ENCODE results near the gene PIEZO2. TPM values are rescaled to one million over a fixed set of nuclear protein-coding genes. Genes with fewer than 3 reads are reported as not detected.

Gene PIEZO2
- polyA plus RNA-seq, 1 donor (not counting 4 experiments of a cell fraction or from before 2014, with no cell fraction given) = not detected

DNA sequence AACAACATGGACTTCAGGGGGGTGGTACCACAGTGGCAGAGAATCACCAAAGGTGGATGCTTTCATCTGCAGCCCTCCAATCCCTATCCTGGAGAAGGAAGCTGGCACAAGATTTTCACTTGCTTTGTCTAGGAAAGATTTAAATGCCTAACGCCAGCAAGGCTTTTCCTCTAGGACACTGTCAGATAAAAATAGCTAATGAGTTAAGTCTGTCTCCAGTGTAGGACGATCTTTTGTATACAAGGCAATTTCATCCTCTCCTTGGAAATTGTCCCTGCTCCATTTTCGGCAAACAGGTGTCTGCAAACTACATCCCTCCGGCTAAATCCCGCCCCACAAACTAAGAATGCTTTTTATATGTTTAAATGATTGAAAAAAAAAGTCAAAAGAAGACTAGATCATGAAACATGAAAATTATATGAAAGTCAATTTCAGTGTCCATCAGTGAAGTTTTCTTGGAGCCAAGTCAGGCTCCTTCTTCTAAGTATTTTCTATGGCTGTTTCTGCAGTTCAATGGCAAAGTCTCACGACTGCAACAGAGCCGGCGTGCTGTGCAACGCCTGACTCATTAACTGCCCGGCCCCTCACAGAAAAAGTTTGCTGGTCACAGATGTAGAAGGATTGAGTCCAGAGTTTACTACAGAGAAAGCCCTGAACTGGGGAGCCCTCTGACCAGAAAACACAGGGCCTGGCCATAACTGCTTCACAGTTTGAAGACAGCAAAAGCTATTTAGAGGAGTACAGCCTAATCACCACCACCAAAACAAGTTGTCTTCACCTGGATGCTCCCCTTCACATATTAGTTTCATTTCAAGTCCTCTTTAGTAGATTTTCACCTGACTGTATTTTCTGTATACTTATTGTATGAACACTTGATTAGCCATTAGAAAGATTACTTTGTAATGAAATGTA, 52.3 kb downstream of the PIEZO2 start:
- Histone ChIP-seq H4K20me1 (ENCODE audit: control insufficient read depth, extremely low read depth, insufficient read depth, low read length) (no peaks in the 10 kb centered on the region), H3K9me1 (ENCODE audit: control insufficient read depth, extremely low read depth, insufficient read depth, low read length) (no peaks in the 10 kb centered on the region), H3K36me3 (ENCODE audit: control insufficient read depth in 2 of 2, extremely low read depth in 1 of 2, insufficient read depth in 2 of 2, low read length in 2 of 2) (no peaks in the 10 kb centered on the region), H3K79me2 (ENCODE audit: control insufficient read depth, insufficient read depth, low read length) (no peaks in the 10 kb centered on the region), H2AFZ (ENCODE audit: control insufficient read depth, low read length) (no peak overlapping the region), H3K4me2 (ENCODE audit: control insufficient read depth, extremely low read depth, insufficient read depth, low read depth, low read length) (no peak overlapping the region), H3K4me3 (ENCODE audit: control insufficient read depth in 2 of 3, extremely low read depth in 1 of 3, insufficient read depth in 2 of 3, low read depth in 1 of 3, low read length in 3 of 3) (no peak overlapping the region), H3K4me1 (ENCODE audit: control insufficient read depth, extremely low read depth, insufficient read depth, low read length) (no peaks in the 10 kb centered on the region), H3K9ac (ENCODE audit: control insufficient read depth, extremely low read depth, insufficient read depth, low read length) (no peak overlapping the region), H3K9me3 (ENCODE audit: control insufficient read depth, low read depth, low read length) (no peaks in the 10 kb centered on the region), H3K27me3 (ENCODE audit: control insufficient read depth, extremely low read depth, insufficient read depth, low read length) (no peaks in the 10 kb centered on the region), H3K27ac (ENCODE audit: control insufficient read depth, insufficient read depth, low read length) (no peak overlapping the region)
- FAIRE-seq (no peak), DNase-seq (ENCODE audit: low read depth, low spot score) (no peak)
- dilution Hi-C loops (cut with MboI; ENCODE audit: extremely low pct_ligation_motif_present, low sequenced_read_pairs) = no loop called here
- TF ChIP-seq EZH2 (IDR thresholded peaks at IDR 0.05; ENCODE audit: low read length) (no peak), CTCF (optimal IDR thresholded peaks at IDR 0.05 in 1 of 3, IDR thresholded peaks at IDR 0.05 in 1 of 3, conservative IDR thresholded peaks at IDR 0.05 in 1 of 3; ENCODE audit: extremely low read depth in 1 of 3, insufficient read depth in 2 of 3, low read length in 3 of 3) (no peak)

DNA sequence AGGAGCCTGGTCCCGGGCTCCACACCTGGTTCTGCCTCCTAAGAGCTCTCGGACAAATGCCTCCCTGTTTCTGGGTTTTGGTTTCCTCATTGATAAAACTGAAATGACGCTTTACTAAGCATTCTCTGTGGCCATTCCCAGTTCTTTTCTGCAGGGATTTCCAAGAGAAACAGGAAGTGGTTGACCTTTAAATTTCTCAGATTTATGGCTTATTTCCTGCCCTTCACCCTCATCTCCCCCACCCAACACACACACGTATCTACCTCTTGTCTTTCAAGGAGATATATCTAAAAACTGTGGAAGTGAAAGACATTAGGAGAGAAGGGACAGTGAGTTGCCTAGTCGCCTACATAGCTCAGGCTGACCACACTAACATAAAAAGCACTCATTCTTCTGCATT, 53.0 kb downstream of the PIEZO2 start:
- Histone ChIP-seq H3K36me3 (ENCODE audit: control insufficient read depth in 2 of 2, extremely low read depth in 1 of 2, insufficient read depth in 2 of 2, low read length in 2 of 2) (no peaks in the 10 kb centered on the region), H3K9ac (ENCODE audit: control insufficient read depth, extremely low read depth, insufficient read depth, low read length) (no peak overlapping the region), H2AFZ (ENCODE audit: control insufficient read depth, low read length) (no peak overlapping the region), H3K79me2 (ENCODE audit: control insufficient read depth, insufficient read depth, low read length) (no peaks in the 10 kb centered on the region), H3K4me2 (ENCODE audit: control insufficient read depth, extremely low read depth, insufficient read depth, low read depth, low read length) (no peak overlapping the region), H4K20me1 (ENCODE audit: control insufficient read depth, extremely low read depth, insufficient read depth, low read length) (no peaks in the 10 kb centered on the region), H3K27me3 (ENCODE audit: control insufficient read depth, extremely low read depth, insufficient read depth, low read length) (no peaks in the 10 kb centered on the region), H3K9me3 (ENCODE audit: control insufficient read depth, low read depth, low read length) (no peaks in the 10 kb centered on the region), H3K9me1 (ENCODE audit: control insufficient read depth, extremely low read depth, insufficient read depth, low read length) (no peaks in the 10 kb centered on the region), H3K4me1 (ENCODE audit: control insufficient read depth, extremely low read depth, insufficient read depth, low read length) (no peaks in the 10 kb centered on the region), H3K27ac (ENCODE audit: control insufficient read depth, insufficient read depth, low read length) (no peak overlapping the region), H3K4me3 (ENCODE audit: control insufficient read depth in 2 of 3, extremely low read depth in 1 of 3, insufficient read depth in 2 of 3, low read depth in 1 of 3, low read length in 3 of 3) (no peak overlapping the region)
- dilution Hi-C loops (cut with MboI; ENCODE audit: extremely low pct_ligation_motif_present, low sequenced_read_pairs) = no loop called here
- FAIRE-seq = no peak
- no peak for TF ChIP-seq EZH2 (IDR thresholded peaks at IDR 0.05; ENCODE audit: low read length)
- no peak for TF ChIP-seq CTCF (optimal IDR thresholded peaks at IDR 0.05 in 1 of 3, IDR thresholded peaks at IDR 0.05 in 1 of 3, conservative IDR thresholded peaks at IDR 0.05 in 1 of 3; ENCODE audit: extremely low read depth in 1 of 3, insufficient read depth in 2 of 3, low read length in 3 of 3)
- no peak for DNase-seq (ENCODE audit: low read depth, low spot score)

Measured in keratinocyte (primary cell).